Activated naive CD8-positive, alpha-beta T cell (primary cell): ENCODE results near the gene ATF6.

Experiments used
- H3K27ac Mint-ChIP-seq: one replicate; pipeline ENCODE4 v1.8.0; 2021; ENCODE audit warnings: mixed read lengths
- H3K27me3 Mint-ChIP-seq: one replicate; pipeline ENCODE4 v1.8.0; 2021; ENCODE audit warnings: mixed read lengths
- H3K36me3 Mint-ChIP-seq: one replicate; pipeline ENCODE4 v1.8.0; 2021; ENCODE audit warnings: mixed read lengths
- H3K4me1 Mint-ChIP-seq: one replicate; pipeline ENCODE4 v1.8.0; 2021; ENCODE audit warnings: low read depth, mixed read lengths
- H3K4me3 Mint-ChIP-seq: one replicate; pipeline ENCODE4 v1.8.0; 2021; ENCODE audit warnings: mild to moderate bottlenecking, mixed read lengths
- H3K9me3 Mint-ChIP-seq: one replicate; pipeline ENCODE4 v1.8.0; 2021; ENCODE audit warnings: low read depth, mixed read lengths

ATF6 gene

DNA sequence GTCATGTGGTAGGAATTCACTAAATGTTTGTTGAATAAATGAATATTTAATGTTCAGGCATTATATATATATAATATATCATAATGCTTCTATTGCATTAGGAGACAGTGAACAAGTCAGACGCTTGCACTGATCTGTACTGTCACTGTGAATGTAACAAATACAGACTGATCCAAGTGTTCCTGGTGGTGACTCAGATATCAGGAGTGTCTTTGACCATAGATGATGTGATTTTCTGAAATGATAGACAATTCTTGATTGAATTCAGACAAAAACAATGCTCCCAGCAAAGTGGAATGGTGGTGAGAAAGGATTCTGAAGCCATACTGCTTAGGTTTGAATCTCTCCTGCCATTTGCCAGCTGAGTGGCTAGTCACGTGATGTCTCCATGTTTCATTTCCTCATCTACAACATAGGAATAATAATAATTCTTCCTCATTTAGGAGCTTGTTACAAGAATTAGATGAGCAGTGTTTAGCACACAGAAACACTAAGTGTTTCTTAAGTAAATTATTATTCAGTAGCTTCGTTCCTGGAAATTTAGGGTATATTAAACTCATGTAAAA is 186.6 kb downstream of the ATF6 start:
- Mint-ChIP-seq H3K4me1 (peaks cover 35% of the 10 kb centered on the region), H3K27ac (no peak overlapping the region), H3K36me3 (peaks cover 26% of the 10 kb centered on the region)

DNA sequence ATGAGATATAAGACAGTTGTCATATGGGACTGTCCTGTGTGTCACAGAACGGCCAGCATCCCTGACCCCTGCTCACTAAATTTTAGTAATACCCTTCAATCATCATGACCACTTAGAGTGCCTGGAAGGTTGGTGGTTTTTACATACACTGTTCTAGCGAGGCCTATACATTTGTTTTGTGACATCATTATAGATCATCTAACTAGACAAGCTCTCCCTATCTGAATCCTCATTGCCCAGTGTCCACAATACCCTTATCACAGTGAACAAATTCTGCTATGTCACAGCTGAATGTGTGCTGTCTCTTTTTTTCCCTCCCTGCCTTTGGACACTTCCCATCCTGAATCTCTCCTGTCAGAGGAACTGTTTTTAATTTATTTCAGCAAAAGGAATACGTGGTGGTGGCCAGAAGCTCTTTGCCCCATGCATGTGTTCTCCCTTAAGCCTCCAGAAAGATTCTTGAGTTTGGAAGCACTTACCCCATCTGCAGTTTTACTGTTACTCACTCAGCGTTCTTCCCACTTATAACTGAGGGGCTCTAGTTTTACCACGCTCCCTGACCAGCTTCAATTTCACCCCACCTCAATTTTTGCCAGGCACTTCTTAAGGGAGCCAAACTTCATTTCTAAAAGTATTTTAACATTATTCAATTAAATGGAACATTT is 187.3 kb downstream of the ATF6 start:
- Mint-ChIP-seq H3K9me3 (no peaks in the 10 kb centered on the region), H3K4me1 (peaks cover 32% of the 10 kb centered on the region), H3K4me3 (peak overlapping the region; percentile 33), H3K36me3 (peaks cover 27% of the 10 kb centered on the region), H3K27ac (peak overlapping the region; percentile 72), H3K27me3 (no peaks in the 10 kb centered on the region)

More for the DNA sequence above, 186.6 kb downstream of the ATF6 start:
- Mint-ChIP-seq H3K27me3 (no peaks in the 10 kb centered on the region), H3K9me3 (no peaks in the 10 kb centered on the region), H3K4me3 (no peak overlapping the region)

GRCh38 chr1:161954050-161954449 is 187.9 kb downstream of the ATF6 start:
- Mint-ChIP-seq H3K4me3 (peak overlapping the region; percentile 25), H3K27ac (peak overlapping the region; percentile 72), H3K4me1 (peaks cover 33% of the 10 kb centered on the region), H3K36me3 (peaks cover 31% of the 10 kb centered on the region), H3K27me3 (no peaks in the 10 kb centered on the region), H3K9me3 (no peaks in the 10 kb centered on the region)

DNA sequence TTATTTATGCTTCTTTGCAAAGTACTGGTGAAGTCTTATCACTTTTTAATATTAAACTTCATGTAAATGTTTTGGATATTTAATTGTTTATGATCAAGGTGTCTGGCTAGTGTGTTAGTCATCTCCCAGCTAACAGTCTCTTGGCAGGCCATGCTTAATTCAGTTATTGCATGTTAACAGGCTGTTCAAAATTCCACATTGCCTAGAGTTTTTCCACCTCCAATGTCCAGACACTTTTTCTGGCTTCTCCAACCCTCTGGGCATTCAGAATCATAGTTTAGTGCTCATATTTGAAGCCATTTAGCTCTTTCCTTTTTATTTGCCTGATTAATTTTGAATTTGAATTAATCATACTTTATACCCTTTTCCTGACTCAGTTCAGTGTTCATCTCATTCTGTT is 188.3 kb downstream of the ATF6 start:
- Mint-ChIP-seq H3K27ac (peak overlapping the region; percentile 72), H3K27me3 (no peaks in the 10 kb centered on the region), H3K36me3 (peaks cover 31% of the 10 kb centered on the region), H3K9me3 (no peaks in the 10 kb centered on the region), H3K4me1 (peaks cover 34% of the 10 kb centered on the region), H3K4me3 (peak overlapping the region; percentile 38)

DNA sequence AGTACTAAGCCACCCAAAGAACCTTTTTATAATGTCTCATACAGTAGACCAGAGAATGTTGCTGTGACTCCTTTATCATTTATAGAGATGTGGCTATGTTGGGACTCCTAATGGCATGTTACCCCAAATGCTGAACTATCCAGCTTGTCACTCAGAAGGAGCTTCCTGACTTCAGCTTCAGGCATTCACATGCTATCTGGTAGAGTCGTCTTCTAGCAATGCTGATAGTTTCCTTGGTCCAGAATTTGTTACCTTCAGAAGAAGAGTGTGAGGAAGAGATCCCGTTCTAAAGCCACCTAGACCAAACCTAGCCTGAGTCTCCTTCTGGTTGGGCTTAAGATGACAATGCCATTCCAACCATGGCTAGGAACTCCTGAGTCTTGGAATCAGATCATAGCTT is 189.5 kb downstream of the ATF6 start:
- Mint-ChIP-seq H3K4me3 (no peak overlapping the region), H3K4me1 (peaks cover 45% of the 10 kb centered on the region), H3K27me3 (no peaks in the 10 kb centered on the region), H3K27ac (peak overlapping the region; percentile 2), H3K9me3 (no peaks in the 10 kb centered on the region), H3K36me3 (peaks cover 30% of the 10 kb centered on the region)

DNA sequence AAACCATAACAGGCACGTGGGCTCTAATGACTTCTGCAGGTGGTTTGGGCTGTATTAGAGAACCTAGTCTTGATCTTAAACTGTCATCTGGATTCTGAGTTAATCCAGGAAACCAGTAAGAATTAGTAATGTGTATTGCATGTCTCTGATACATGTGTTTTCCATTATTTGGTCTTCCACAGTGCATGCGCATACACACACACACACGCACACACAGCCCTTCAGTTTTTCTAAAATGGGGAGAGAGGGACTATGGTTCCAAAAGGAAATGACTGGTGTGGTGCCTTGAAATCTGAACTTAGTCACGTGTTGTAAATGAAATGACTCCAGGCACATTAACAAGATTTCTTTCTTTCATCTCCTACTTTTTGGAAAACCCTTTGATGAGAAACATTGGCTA is 190.0 kb downstream of the ATF6 start:
- Mint-ChIP-seq H3K9me3 (no peaks in the 10 kb centered on the region), H3K4me1 (peaks cover 47% of the 10 kb centered on the region), H3K36me3 (peaks cover 29% of the 10 kb centered on the region), H3K27me3 (no peaks in the 10 kb centered on the region), H3K4me3 (no peak overlapping the region), H3K27ac (no peak overlapping the region)

- Mint-ChIP-seq H3K27me3 (no peaks in the 10 kb centered on the region), H3K36me3 (peaks cover 26% of the 10 kb centered on the region), H3K4me3 (no peak overlapping the region), H3K4me1 (peaks cover 52% of the 10 kb centered on the region), H3K9me3 (no peaks in the 10 kb centered on the region), H3K27ac (no peak overlapping the region)
These were observed 190.8 kb downstream of the ATF6 start for GRCh38 chr1:161956930-161957329.

GRCh38 chr1:161958425-161958824 is 192.3 kb downstream of the ATF6 start:
- Mint-ChIP-seq H3K4me1 (peaks cover 58% of the 10 kb centered on the region), H3K27ac (no peak overlapping the region), H3K4me3 (no peak overlapping the region), H3K9me3 (no peaks in the 10 kb centered on the region), H3K27me3 (no peaks in the 10 kb centered on the region), H3K36me3 (peaks cover 27% of the 10 kb centered on the region)

- Mint-ChIP-seq H3K27me3 (no peaks in the 10 kb centered on the region), H3K4me1 (peaks cover 48% of the 10 kb centered on the region), H3K27ac (peak overlapping the region; percentile 99), H3K36me3 (peaks cover 30% of the 10 kb centered on the region), H3K4me3 (peak overlapping the region; percentile 85), H3K9me3 (no peaks in the 10 kb centered on the region)
These were observed 196.2 kb downstream of the ATF6 start for GRCh38 chr1:161962091-161962887.

- peaks cover 35% of the 10 kb centered on the region for H3K4me1 Mint-ChIP-seq
- no peaks in the 10 kb centered on the region for H3K27me3 Mint-ChIP-seq
- H3K4me3 Mint-ChIP-seq: no peak overlapping the region
- H3K9me3 Mint-ChIP-seq: no peaks in the 10 kb centered on the region
- H3K27ac Mint-ChIP-seq: no peak overlapping the region
- H3K36me3 Mint-ChIP-seq: peaks cover 19% of the 10 kb centered on the region
These were observed 199.9 kb downstream of the ATF6 start for GRCh38 chr1:161966067-161966466.

DNA sequence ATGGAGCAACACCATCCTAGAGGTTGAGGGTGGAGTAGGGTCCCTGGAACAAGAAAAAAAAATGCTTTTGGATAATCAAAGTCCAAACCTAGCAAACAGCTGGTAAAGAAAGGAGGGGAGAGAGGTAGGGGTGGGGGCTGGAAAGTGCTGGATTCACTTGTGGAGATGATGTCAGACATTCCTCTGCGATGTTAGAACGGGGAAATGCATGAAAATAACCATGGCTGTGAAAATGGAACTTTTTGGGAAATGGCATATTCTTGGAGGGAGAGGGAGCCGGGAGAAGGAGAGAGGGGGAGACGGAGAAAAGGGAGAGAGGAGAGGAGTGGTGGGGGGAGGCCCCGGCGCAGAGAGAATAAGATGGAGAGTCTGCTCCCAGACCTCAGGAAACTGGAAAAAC is 203.9 kb downstream of the ATF6 start:
- Mint-ChIP-seq H3K4me1 (peaks cover 5% of the 10 kb centered on the region), H3K9me3 (no peaks in the 10 kb centered on the region)

GRCh38 chr1:161970633-161971032 is 204.5 kb downstream of the ATF6 start:
- Mint-ChIP-seq H3K27me3 (no peaks in the 10 kb centered on the region), H3K4me1 (peaks cover 5% of the 10 kb centered on the region), H3K9me3 (no peaks in the 10 kb centered on the region), H3K36me3 (peaks cover 13% of the 10 kb centered on the region), H3K27ac (peak overlapping the region; percentile 10), H3K4me3 (no peak overlapping the region)

More for the DNA sequence above, 203.9 kb downstream of the ATF6 start:
- H3K27ac Mint-ChIP-seq: peak overlapping the region; percentile 41
- peaks cover 16% of the 10 kb centered on the region for H3K36me3 Mint-ChIP-seq
- H3K4me3 Mint-ChIP-seq: no peak overlapping the region
- no peaks in the 10 kb centered on the region for H3K27me3 Mint-ChIP-seq

DNA sequence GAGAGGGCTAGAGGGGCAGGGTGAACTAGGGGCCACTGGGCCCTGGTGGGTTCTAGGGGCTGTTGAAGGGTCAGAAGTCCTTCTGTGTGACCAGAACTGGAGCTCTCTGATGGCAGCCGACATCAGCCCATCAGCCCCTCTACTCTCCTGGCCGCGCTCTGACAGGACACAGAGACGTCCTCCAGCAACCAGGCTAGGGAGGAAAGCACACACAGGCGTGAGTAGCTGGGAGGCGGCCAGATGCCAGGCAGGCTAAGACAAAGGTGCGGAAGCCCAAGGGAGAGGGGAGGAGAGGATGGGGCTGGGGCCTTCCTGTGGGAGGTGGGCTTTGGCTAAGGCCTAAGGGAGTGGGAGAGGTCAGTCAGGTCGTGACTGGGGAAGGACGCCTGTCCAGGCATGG is 206.7 kb downstream of the ATF6 start:
- Mint-ChIP-seq H3K27ac (no peak overlapping the region), H3K4me3 (no peak overlapping the region), H3K4me1 (peaks cover 4% of the 10 kb centered on the region), H3K9me3 (no peaks in the 10 kb centered on the region), H3K36me3 (peaks cover under 1% of the 10 kb centered on the region), H3K27me3 (no peaks in the 10 kb centered on the region)

- H3K4me1 Mint-ChIP-seq: peaks cover 4% of the 10 kb centered on the region
- no peaks in the 10 kb centered on the region for H3K9me3 Mint-ChIP-seq
- no peak overlapping the region for H3K27ac Mint-ChIP-seq
- H3K4me3 Mint-ChIP-seq: no peak overlapping the region
- no peaks in the 10 kb centered on the region for H3K27me3 Mint-ChIP-seq
- H3K36me3 Mint-ChIP-seq: no peaks in the 10 kb centered on the region
These were observed 208.1 kb downstream of the ATF6 start for GRCh38 chr1:161973924-161974845.
